ENCODE data around the gene DUSP6. TPM values are rescaled to one million over a fixed set of nuclear protein-coding genes. Genes with fewer than 3 reads are reported as not detected.

The DUSP6 gene
- total and polyA plus RNA-seq, 2 of the 8 experiments (the other 6 are each of a cell fraction or from before 2014, with no cell fraction given) = 99.3 to 179 TPM

GRCh38 chr12:89364631-89365030 is 12.3 kb upstream of the DUSP6 start:
- Histone ChIP-seq H3K36me3 (ENCODE audit: control insufficient read depth in 2 of 4, insufficient read depth in 4 of 4, low read length in 3 of 4) (no peaks in the 10 kb centered on the region), H2BK15ac (ENCODE audit: low read length) (no peak overlapping the region), H3K4ac (replicated peaks; ENCODE audit: insufficient read length, low read depth, low read length) (no peak overlapping the region), H3K4me3 (ENCODE audit: extremely low read depth in 1 of 4, insufficient read depth in 2 of 4, low read depth in 3 of 4, low read length in 4 of 4) (no peak overlapping the region), H2BK120ac (replicated peaks; ENCODE audit: low read depth, low read length) (no peak overlapping the region), H3K56ac (replicated peaks; ENCODE audit: insufficient read length, low read depth, low read length) (no peak overlapping the region), H4K8ac (ENCODE audit: extremely low read depth, insufficient read depth, low read length) (no peak overlapping the region), H3K14ac (ENCODE audit: insufficient read length) (no peak overlapping the region), H3K4me1 (replicated peaks in 1 of 4; ENCODE audit: control insufficient read depth in 3 of 4, insufficient read depth in 4 of 4, low read length in 3 of 4) (peaks cover 0 to 1% (median under 1%) of the 10 kb centered on the region in 4 experiments; a peak in 2 of 7 replicates), H3K18ac (ENCODE audit: extremely low read depth, low read length) (no peak overlapping the region), H3K79me1 (ENCODE audit: low read depth, low read length) (no peaks in the 10 kb centered on the region), H3K27ac (ENCODE audit: low read depth, low read length) (no peak overlapping the region), H3K23me2 (ENCODE audit: low read depth, low read length) (no peaks in the 10 kb centered on the region), H3K9me3 (ENCODE audit: insufficient read depth in 2 of 2, low read depth in 1 of 2, low read length in 1 of 2) (no peaks in the 10 kb centered on the region), H4K91ac (replicated peaks; ENCODE audit: insufficient read length, low read length) (no peak overlapping the region), H2BK12ac (ENCODE audit: low read depth, low read length) (no peak overlapping the region), H2BK20ac (ENCODE audit: low read length) (no peak overlapping the region), H3K79me2 (ENCODE audit: control insufficient read depth in 1 of 2, insufficient read depth in 2 of 2, low read length in 2 of 2) (no peaks in the 10 kb centered on the region), H3K4me2 (ENCODE audit: insufficient read depth in 1 of 2, low read depth in 2 of 2, low read length in 2 of 2) (no peak overlapping the region), H2AFZ (ENCODE audit: low read length) (no peak overlapping the region), H2BK5ac (ENCODE audit: low read depth, low read length) (no peak overlapping the region), H3K23ac (ENCODE audit: insufficient read length) (no peak overlapping the region), H4K5ac (ENCODE audit: insufficient read length, low read depth, low read length) (no peak overlapping the region), H2AK5ac (ENCODE audit: low read depth, low read length) (no peak overlapping the region), H4K20me1 (replicated peaks in 1 of 2; ENCODE audit: control insufficient read depth in 1 of 2, insufficient read depth in 2 of 2, low read length in 2 of 2) (peaks cover 0 to under 1% of the 10 kb centered on the region in 2 experiments), H3K27me3 (replicated peaks in 1 of 4; ENCODE audit: control insufficient read depth in 3 of 4, extremely low read depth in 1 of 4, insufficient read depth in 3 of 4, low read length in 3 of 4) (no peaks in the 10 kb centered on the region), H3K9ac (replicated peaks in 1 of 4; ENCODE audit: extremely low read depth in 1 of 4, low read depth in 3 of 4, low read length in 3 of 4) (no peak overlapping the region)
- FAIRE-seq = no peak
- CTCF ChIA-PET (ENCODE audit: partially characterized antibody) = no interaction called here
- POLR2A ChIA-PET (ENCODE audit: partially characterized antibody) = interaction anchor here (1.8 to 2.2 kb wide), 2 partner anchors 13 to 17 kb away, joined by 7 to 10 read pairs; partner anchors contain the start of gene DUSP6
- DNase-seq (ENCODE audit: low read depth in 1 of 2, low spot score in 2 of 2) = no peak
- 89% methylated on average over 2 of the region's 2 CpGs; no CpG with 5 or more reads in 1 of the 2 experiments for whole genome bisulfite sequencing, 2 experiments (ENCODE audit: extremely low coverage in 1 of 2, insufficient coverage in 1 of 2, insufficient read length in 1 of 2, insufficient replicate concordance in 2 of 2, low coverage in 1 of 2, low lambda C conversion rate in 2 of 2, missing lambda C conversion rate in 1 of 2)
- TF ChIP-seq SP2 (IDR thresholded peaks at IDR 0.05; ENCODE audit: low read length) (no peak), BACH1 (IDR thresholded peaks at IDR 0.05; ENCODE audit: low read length) (no peak), NRF1 (IDR thresholded peaks at IDR 0.05; ENCODE audit: low read depth, low read length) (no peak), CHD1 (IDR thresholded peaks at IDR 0.05; ENCODE audit: low read depth, low read length) (no peak), YY1 (IDR thresholded peaks at IDR 0.05; ENCODE audit: low read depth, low read length) (no peak), POU5F1 (IDR thresholded peaks at IDR 0.05; ENCODE audit: low read depth, low read length) (no peak), ATF2 (IDR thresholded peaks at IDR 0.05; ENCODE audit: low read length) (no peak), MAFK (IDR thresholded peaks at IDR 0.05; ENCODE audit: low read depth, low read length) (no peak), SIX5 (IDR thresholded peaks at IDR 0.05; ENCODE audit: low read depth, low read length) (no peak), GABPA (IDR thresholded peaks at IDR 0.05; ENCODE audit: borderline replicate concordance, insufficient read depth, low read length) (no peak), SP4 (IDR thresholded peaks at IDR 0.05; ENCODE audit: low read length) (no peak), FOSL1 (IDR thresholded peaks at IDR 0.05; ENCODE audit: insufficient read depth, low read depth, low read length) (no peak)
- TF ChIP-seq, protein P1, sequence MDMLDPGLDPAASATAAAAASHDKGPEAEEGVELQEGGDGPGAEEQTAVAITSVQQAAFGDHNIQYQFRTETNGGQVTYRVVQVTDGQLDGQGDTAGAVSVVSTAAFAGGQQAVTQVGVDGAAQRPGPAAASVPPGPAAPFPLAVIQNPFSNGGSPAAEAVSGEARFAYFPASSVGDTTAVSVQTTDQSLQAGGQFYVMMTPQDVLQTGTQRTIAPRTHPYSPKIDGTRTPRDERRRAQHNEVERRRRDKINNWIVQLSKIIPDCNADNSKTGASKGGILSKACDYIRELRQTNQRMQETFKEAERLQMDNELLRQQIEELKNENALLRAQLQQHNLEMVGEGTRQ (IDR thresholded peaks at IDR 0.05; ENCODE audit: low read length) = no peak
